ENCODE measurements around the gene PDZRN4. TPM values are rescaled to one million over a fixed set of nuclear protein-coding genes. Genes with fewer than 3 reads are reported as not detected.

Gene PDZRN4
- total and polyA plus RNA-seq, 12 donors = 0.28 to 2.3 (median 1.0) TPM

- DNase-seq = no peak
- intact Hi-C loops (cut with DNase I) = no loop called here
- no peaks in the 10 kb centered on the region for H3K9me3 ChIP-seq (replicated peaks in 1 of 3)
- no peaks in the 10 kb centered on the region for H3K4me1 ChIP-seq (replicated peaks in 1 of 2)
- 33 to 49% (median 46%) methylated on average over 1 of the region's 1 CpG for WGBS, 4 donors
- no peak overlapping the region for H3K27ac ChIP-seq
- TF ChIP-seq CTCF (IDR thresholded peaks at IDR 0.05) (no peak), POLR2A (IDR thresholded peaks at IDR 0.05) (no peak)
- no peaks in the 10 kb centered on the region for H3K27me3 ChIP-seq
- no peak overlapping the region for H3K4me3 ChIP-seq
- no peaks in the 10 kb centered on the region for H3K36me3 ChIP-seq (replicated peaks in 1 of 2)
These were observed 98.3 kb downstream of the PDZRN4 start for GRCh38 chr12:41286426-41286825.

GRCh38 chr12:41287500-41288141 lies 99.5 kb downstream of the PDZRN4 start:
- 79 to 87% (median 80%) methylated on average over 2 of the region's 2 CpGs for WGBS, 4 donors
- Histone ChIP-seq H3K4me3 (no peak overlapping the region), H3K27ac (no peak overlapping the region), H3K36me3 (replicated peaks in 1 of 2) (no peaks in the 10 kb centered on the region), H3K27me3 (no peaks in the 10 kb centered on the region), H3K9me3 (replicated peaks in 1 of 3) (no peaks in the 10 kb centered on the region), H3K4me1 (replicated peaks in 1 of 2) (no peaks in the 10 kb centered on the region)
- intact Hi-C loops (cut with DNase I) = no loop called here
- TF ChIP-seq CTCF (IDR thresholded peaks at IDR 0.05) (no peak), POLR2A (IDR thresholded peaks at IDR 0.05) (no peak)
- DNase-seq = no peak

- no peak for DNase-seq
- 78 to 84% (median 83%) methylated on average over 10 of the region's 10 CpGs for WGBS, 4 donors
- H3K4me3 ChIP-seq = no peak overlapping the region
- H3K27ac ChIP-seq = no peak overlapping the region
- intact Hi-C loops (cut with DNase I) = no loop called here
- H3K36me3 ChIP-seq (replicated peaks in 1 of 2) = no peaks in the 10 kb centered on the region
- H3K4me1 ChIP-seq (replicated peaks in 1 of 2) = no peaks in the 10 kb centered on the region
- H3K27me3 ChIP-seq = no peaks in the 10 kb centered on the region
- no peaks in the 10 kb centered on the region for H3K9me3 ChIP-seq (replicated peaks in 1 of 3)
- TF ChIP-seq POLR2A (IDR thresholded peaks at IDR 0.05) (no peak), CTCF (IDR thresholded peaks at IDR 0.05) (no peak)
These were observed 100.2 kb downstream of the PDZRN4 start for GRCh38 chr12:41288142-41288811.

GRCh38 chr12:41289501-41289900 lies 101.4 kb downstream of the PDZRN4 start:
- no peak for DNase-seq
- no peaks in the 10 kb centered on the region for H3K4me1 ChIP-seq (replicated peaks in 1 of 2)

More at GRCh38 chr12:41289501-41289900, 101.4 kb downstream of the PDZRN4 start:
- Histone ChIP-seq H3K9me3 (replicated peaks in 1 of 3) (no peaks in the 10 kb centered on the region), H3K27me3 (no peaks in the 10 kb centered on the region), H3K36me3 (replicated peaks in 1 of 2) (no peaks in the 10 kb centered on the region), H3K4me3 (no peak overlapping the region), H3K27ac (no peak overlapping the region)
- 88 to 98% (median 92%) methylated on average over 3 of the region's 3 CpGs for WGBS, 4 donors
- TF ChIP-seq CTCF (IDR thresholded peaks at IDR 0.05) = no peak
- no peak for TF ChIP-seq POLR2A (IDR thresholded peaks at IDR 0.05)
- intact Hi-C loops (cut with DNase I) = no loop called here

Measured in adrenal gland (tissue), 12 donors.